Mesenchymal stem cell (in vitro differentiated cells and primary cell): ENCODE data around the gene NBDY.
A peak's percentile ranks its signal among the peaks of the same experiment; 100 is the strongest.

Experiments used
- DNase-seq: peaks from one replicate; pipeline ENCODE4 v3.0.0-alpha.2; 2013
- H2AFZ ChIP-seq: one replicate; pipeline ENCODE4 v1.6.1; 2013; ENCODE audit warnings: low read depth, mild to moderate bottlenecking, control low read depth, inconsistent platforms, low read length, moderate library complexity
- H2AK5ac ChIP-seq: 2 replicates; pipeline ENCODE4 v1.6.1; 2013; ENCODE audit warnings: low read length, moderate library complexity, mild to moderate bottlenecking, inconsistent platforms; ENCODE audit not compliant: severe bottlenecking
- H2BK120ac ChIP-seq: one replicate; pipeline ENCODE4 v1.6.1; 2013; ENCODE audit warnings: low read depth, mild to moderate bottlenecking, inconsistent platforms, low read length, moderate library complexity
- H2BK12ac ChIP-seq, 2 experiments: one replicate each; pipeline ENCODE4 v1.6.1; 2013; ENCODE audit warnings: inconsistent platforms in 2 of 2, low read length in 2 of 2, mild to moderate bottlenecking in 2 of 2, moderate library complexity in 2 of 2, control low read depth in 1 of 2
- H2BK15ac ChIP-seq: one replicate; pipeline ENCODE4 v1.6.1; 2013; ENCODE audit warnings: mild to moderate bottlenecking, low read depth, inconsistent platforms; ENCODE audit not compliant: poor library complexity, severe bottlenecking
- H2BK5ac ChIP-seq: 2 replicates; pipeline ENCODE4 v1.6.1; 2013; ENCODE audit warnings: low read depth, mild to moderate bottlenecking, low read length, control low read depth, inconsistent platforms; ENCODE audit not compliant: poor library complexity, severe bottlenecking
- H3K14ac ChIP-seq, 2 experiments: one replicate each; pipeline ENCODE4 v1.6.1; 2013; ENCODE audit warnings: inconsistent platforms in 2 of 2, low read length in 2 of 2, control low read depth in 1 of 2, mild to moderate bottlenecking in 1 of 2, moderate library complexity in 1 of 2
- H3K18ac ChIP-seq, 2 experiments: one replicate each; pipeline ENCODE4 v1.6.1; 2013; ENCODE audit warnings: inconsistent platforms in 2 of 2, low read length in 2 of 2, control low read depth in 1 of 2, low read depth in 1 of 2, mild to moderate bottlenecking in 1 of 2
- H3K23ac ChIP-seq, 2 experiments: one replicate each; pipeline ENCODE4 v1.6.1; 2013; ENCODE audit warnings: inconsistent platforms in 2 of 2, low read length in 2 of 2, mild to moderate bottlenecking in 2 of 2, moderate library complexity in 2 of 2, control low read depth in 1 of 2
- H3K27ac ChIP-seq: 2 replicates; pipeline ENCODE4 v1.5.1; 2013; ENCODE audit warnings: mild to moderate bottlenecking, moderate library complexity, low read length, control low read depth, inconsistent platforms; ENCODE audit not compliant: poor library complexity, severe bottlenecking
- H3K27me3 ChIP-seq, 2 experiments: 2 replicates each; pipeline versions ENCODE4 v1.6.1 to v1.7.0; 2013; ENCODE audit warnings: low read length in 2 of 2, mild to moderate bottlenecking in 2 of 2, moderate library complexity in 2 of 2, control low read depth in 1 of 2, inconsistent platforms in 1 of 2; ENCODE audit not compliant: control insufficient read depth in 1 of 2, insufficient read depth in 1 of 2
- H3K36me3 ChIP-seq, 2 experiments: 2 replicates each; pipeline versions ENCODE4 v1.6.1 to v1.7.0; 2013; ENCODE audit warnings: low read length in 2 of 2, control low read depth in 1 of 2, inconsistent platforms in 1 of 2, low read depth in 1 of 2, mild to moderate bottlenecking in 1 of 2; ENCODE audit not compliant: insufficient read depth in 2 of 2, control insufficient read depth in 1 of 2
- H3K4ac ChIP-seq, 2 experiments: one replicate each; pipeline ENCODE4 v1.6.1; 2013; ENCODE audit warnings: inconsistent platforms in 2 of 2, low read length in 2 of 2, mild to moderate bottlenecking in 2 of 2, moderate library complexity in 2 of 2, control low read depth in 1 of 2, low read depth in 1 of 2
- H3K4me1 ChIP-seq: 2 replicates; pipeline ENCODE4 v1.6.1; 2013; ENCODE audit warnings: low read depth, low read length, control low read depth; ENCODE audit not compliant: control insufficient read depth, insufficient read depth
- H3K4me2 ChIP-seq: 2 replicates; pipeline ENCODE4 v1.6.1; 2013; ENCODE audit warnings: low read length, mild to moderate bottlenecking, inconsistent platforms; ENCODE audit not compliant: poor library complexity, severe bottlenecking
- H3K4me3 ChIP-seq, 2 experiments: 2 replicates each; pipeline versions ENCODE4 v1.5.1 to v1.7.0; 2013; ENCODE audit warnings: low read length in 2 of 2, mild to moderate bottlenecking in 2 of 2, control low read depth in 1 of 2, low read depth in 1 of 2; ENCODE audit not compliant: insufficient read depth in 1 of 2
- H3K79me1 ChIP-seq: replicated peaks from 2 replicates; pipeline ENCODE4 v1.6.1; 2013; ENCODE audit warnings: mild to moderate bottlenecking, control low read depth, low read length, inconsistent platforms; ENCODE audit not compliant: poor library complexity, severe bottlenecking
- H3K9ac ChIP-seq: 2 replicates; pipeline ENCODE4 v1.7.0; 2013; ENCODE audit warnings: mild to moderate bottlenecking, low read length, moderate library complexity
- H3K9me3 ChIP-seq: 2 replicates; pipeline ENCODE4 v1.7.0; 2013; ENCODE audit warnings: mild to moderate bottlenecking, low read length; ENCODE audit not compliant: control insufficient read depth
- H4K8ac ChIP-seq: one replicate; pipeline ENCODE4 v1.6.1; 2013; ENCODE audit warnings: inconsistent platforms, mild to moderate bottlenecking, low read length, moderate library complexity
- H4K91ac ChIP-seq: one replicate; pipeline ENCODE4 v1.6.1; 2013; ENCODE audit warnings: mild to moderate bottlenecking, low read length, inconsistent platforms
- WGBS: methylation state at CpG from one replicate; pipeline ENCODE4 v1.1.7; 2013; ENCODE audit warnings: mixed read lengths; 5-methylcytosine and 5-hydroxymethylcytosine counted together

NBDY gene

GRCh38 chrX:56738670-56739069 lies 9.6 kb downstream of the NBDY start:
- Histone ChIP-seq H2AFZ (no peak overlapping the region), H3K23ac (no peak overlapping the region), H3K36me3 (peaks cover 0 to 14% of the 10 kb centered on the region in 2 experiments), H3K4me2 (no peak overlapping the region), H3K79me1 (peaks cover 2% of the 10 kb centered on the region), H3K27me3 (peaks cover 0 to 31% of the 10 kb centered on the region in 2 experiments), H3K14ac (no peak overlapping the region), H3K4me3 (no peak overlapping the region), H2BK5ac (no peak overlapping the region), H2BK12ac (no peak overlapping the region), H2AK5ac (no peak overlapping the region), H3K4ac (no peak overlapping the region), H3K18ac (no peak overlapping the region), H4K91ac (no peak overlapping the region), H3K4me1 (no peaks in the 10 kb centered on the region), H4K8ac (no peak overlapping the region), H2BK120ac (no peak overlapping the region), H3K9ac (no peak overlapping the region), H2BK15ac (no peak overlapping the region), H3K27ac (no peak overlapping the region), H3K9me3 (peaks cover 18% of the 10 kb centered on the region)
- DNase-seq, result no peak
- 90% methylated on average over 1 of the region's 1 CpG for WGBS

- Histone ChIP-seq H3K4me3 (no peak overlapping the region), H2AK5ac (no peak overlapping the region), H3K4me1 (peaks cover 2% of the 10 kb centered on the region), H3K9ac (peak overlapping the region; percentile 4), H2BK120ac (no peak overlapping the region), H3K9me3 (peaks cover 13% of the 10 kb centered on the region), H3K4me2 (no peak overlapping the region), H3K18ac (no peak overlapping the region), H4K91ac (no peak overlapping the region), H4K8ac (no peak overlapping the region), H3K4ac (no peak overlapping the region), H3K36me3 (peaks cover 0 to 3% of the 10 kb centered on the region in 2 experiments), H3K14ac (no peak overlapping the region), H2AFZ (no peak overlapping the region), H2BK15ac (no peak overlapping the region), H2BK5ac (no peak overlapping the region), H3K27ac (no peak overlapping the region), H3K23ac (no peak overlapping the region), H3K79me1 (no peaks in the 10 kb centered on the region), H3K27me3 (peaks cover 0 to 25% of the 10 kb centered on the region in 2 experiments), H2BK12ac (no peak overlapping the region)
- WGBS, result 74% methylated on average over 2 of the region's 4 CpGs
- peak; percentile 66 for DNase-seq
Measured at GRCh38 chrX:56744996-56745395, 16.0 kb downstream of the NBDY start.

- Histone ChIP-seq H3K27ac (no peak overlapping the region), H2BK120ac (no peak overlapping the region), H2AFZ (no peak overlapping the region), H3K23ac (no peak overlapping the region), H3K36me3 (peaks cover 0 to 3% of the 10 kb centered on the region in 2 experiments), H2BK15ac (no peak overlapping the region), H3K9me3 (peaks cover 5% of the 10 kb centered on the region), H2AK5ac (no peak overlapping the region), H3K27me3 (peaks cover 0 to 36% of the 10 kb centered on the region in 2 experiments), H4K91ac (no peak overlapping the region), H3K4me1 (peaks cover 2% of the 10 kb centered on the region), H3K4me3 (no peak overlapping the region), H3K14ac (no peak overlapping the region), H2BK5ac (no peak overlapping the region), H3K4me2 (no peak overlapping the region), H3K79me1 (no peaks in the 10 kb centered on the region), H3K18ac (no peak overlapping the region), H4K8ac (no peak overlapping the region), H3K4ac (no peak overlapping the region), H3K9ac (no peak overlapping the region), H2BK12ac (no peak overlapping the region)
- no CpG with 5 or more reads among the region's 1 CpG for WGBS
- DNase-seq, result no peak
Measured at GRCh38 chrX:56746996-56747395, 18.0 kb downstream of the NBDY start.

GRCh38 chrX:56751071-56751470 lies 22.0 kb downstream of the NBDY start:
- Histone ChIP-seq H3K23ac (no peak overlapping the region), H2AFZ (no peak overlapping the region), H4K8ac (no peak overlapping the region), H3K14ac (no peak overlapping the region), H3K27ac (no peak overlapping the region), H4K91ac (no peak overlapping the region), H3K9ac (no peak overlapping the region), H3K4me3 (no peak overlapping the region), H3K4me2 (no peak overlapping the region), H3K4me1 (peaks cover 2% of the 10 kb centered on the region), H3K18ac (no peak overlapping the region), H2BK120ac (no peak overlapping the region), H2BK15ac (no peak overlapping the region), H3K79me1 (peaks cover 1% of the 10 kb centered on the region), H3K36me3 (no peaks in the 10 kb centered on the region), H2BK5ac (no peak overlapping the region), H2AK5ac (no peak overlapping the region), H3K4ac (no peak overlapping the region), H3K27me3 (peaks cover 0 to 37% of the 10 kb centered on the region in 2 experiments), H3K9me3 (no peaks in the 10 kb centered on the region), H2BK12ac (no peak overlapping the region)
- DNase-seq, result no peak
